Heart right ventricle (tissue), 16 donors: ENCODE data around the gene GNG7. TPM values are rescaled to one million over a fixed set of nuclear protein-coding genes. Genes with fewer than 3 reads are reported as not detected.
"Not testable (repeated sequence)": the region's sequence is repeated elsewhere in the genome, so short reads cannot be mapped to it uniquely, and the experiment has no call there.

Source experiments
- ATAC-seq, 8 donors: fragments of 200-7000 bp; cut with Tn5 transposase; one replicate each; pipeline ENCODE4 v1.9.1; 2020; ENCODE audit warnings: mild to moderate bottlenecking in 8 of 8, moderate library complexity in 8 of 8, moderate number of reproducible peaks in 1 of 8
- DNase-seq, 2 donors: peaks; one replicate each; pipeline ENCODE4 v3.0.0-alpha.2; 2020
- H3K27ac ChIP-seq, 10 donors: fragments of 200-600 bp; sonication (generic) in 2 of 10; one replicate each; pipeline versions ENCODE4 v1.5.0 to v1.8.0; 2020 to 2022; ENCODE audit warnings: mild to moderate bottlenecking in 3 of 10
- H3K27me3 ChIP-seq, 7 donors: fragments of 200-600 bp; one replicate each; pipeline ENCODE4 v1.8.0; 2021 to 2022; ENCODE audit warnings: mild to moderate bottlenecking in 2 of 7
- H3K36me3 ChIP-seq, 9 donors: fragments of 200-600 bp; sonication (generic) in 1 of 9; one replicate each; pipeline versions ENCODE4 v1.5.0 to v1.8.0; 2020 to 2022; ENCODE audit warnings: mild to moderate bottlenecking in 2 of 9
- H3K4me1 ChIP-seq, 9 donors: fragments of 200-600 bp; sonication (generic) in 1 of 9; one replicate each; pipeline versions ENCODE4 v1.5.0 to v1.8.0; 2020 to 2022; ENCODE audit warnings: mild to moderate bottlenecking in 4 of 9
- H3K4me3 ChIP-seq, 10 donors: fragments of 200-600 bp; sonication (generic) in 2 of 10; one replicate each; pipeline versions ENCODE4 v1.5.0 to v1.8.0; 2020 to 2022; ENCODE audit warnings: mild to moderate bottlenecking in 7 of 10, moderate library complexity in 2 of 10
- H3K9me3 ChIP-seq, 11 donors: fragments of 200-600 bp in 10 of 11; sonication (generic) in 2 of 11; one replicate each; pipeline versions ENCODE4 v1.5.0 to v1.8.0; 2013 to 2022; ENCODE audit warnings: mild to moderate bottlenecking in 2 of 11, control low read depth in 1 of 11, moderate library complexity in 1 of 11
- CTCF ChIP-seq, 9 donors: fragments of 200-600 bp; sonication (generic) in 2 of 9; IDR thresholded peaks; one replicate each; pipeline versions ENCODE4 v1.5.0 to v1.8.0; 2021 to 2022; ENCODE audit warnings: antibody characterized with exemption in 9 of 9, mild to moderate bottlenecking in 5 of 9, moderate library complexity in 1 of 9
- WGBS, 2 donors: extraction: QIAGEN DNeasy Blood & Tissue Kit; methylation state at CpG; one replicate each; pipeline ENCODE4 v1.1.7; 2013; ENCODE audit warnings: inconsistent platforms in 1 of 2; 5-methylcytosine and 5-hydroxymethylcytosine counted together
- intact Hi-C, 10 donors: fragments of 100-400 bp; cut with DNase I; formaldehyde crosslinking; loops; one replicate each; pipeline versions ENCODE4 v1.11.1 to v1.14.2; 2022
- polyA plus RNA-seq, 2 donors: library from polyadenylated mRNA; stranded (reverse); fragments of 200-250 nt; gene quantifications; one replicate each; pipeline ENCODE4 v1.2.3, GENCODE V29; 2013
- total RNA-seq, 10 donors: library from RNA; stranded (reverse); fragmentation: NEBNext Ultra II Directional in 3 of 10; extraction: Animal tissue kit (Norgen Biotek cat#: 25700) in 3 of 10; gene quantifications; one replicate each; pipeline versions ENCODE4 v1.2.1 to v1.2.4, GENCODE V29; 2021 to 2023
- donor health status: Arrhythmogenic right ventricular cardiomyopathy.
- donor health status: ischemic (EF 13 %, LVEDD 7.1; RV severe dilation, severe dysfunction).
- donor health status: healthy with polysubstance abuse.
- donor health status: DM: no; HTN: yes; CAD: no.
- donor health status: DM: no; HTN: no; CAD: no.
- donor health status: ischemic (EF 25% LVEDD 6.9; RV normal size, moderate dysfunction).
- donor health status: ischemic (EF 25% LVEDD 5.7; RV mildly dilated, moderate dysfunction).
- donor health status: healthy.
- donor health status: DM: yes; HTN: yes; CAD: no.
- donor health status: Ischemic cardiomyopathy.
- donor health status: ischemic (EF 35%, LVEDD 5.7; RV mildly dilated, moderate dysfunction).
- donor health status: nonischemic (EF 11% LVEDD 7.7; RV severe dilation, severe dysfunction).
- donor health status: DM: yes; HTN: yes; CAD: no.
- donor health status: PGD.
- donor health status: ischemic (EF 29% LVEDD 5.4; RV normal size, mild dysfunction).
- donor health status: nonischemic (EF 23%, LVEDD 6.1; RV moderate dilation, normal function).

Gene GNG7
- total and polyA plus RNA-seq, 12 donors, result 8.4 to 56.9 (median 39.1) TPM

GRCh38 chr19:2607712-2608601, 94.5 kb downstream of the GNG7 start:
- DNase-seq, result no peak
- no peaks in the 10 kb centered on the region for H3K36me3 ChIP-seq
- H3K27me3 ChIP-seq, result no peaks in the 10 kb centered on the region
- H3K4me3 ChIP-seq, result no peak overlapping the region
- peaks cover 0 to 5% (median 0%) of the 10 kb centered on the region in 11 donors for H3K9me3 ChIP-seq
- intact Hi-C loops, result no loop called here
- 67 to 74% methylated on average over 47 of the region's 47 CpGs for WGBS, 2 donors
- no peak for ATAC-seq
- H3K4me1 ChIP-seq, result peaks cover 6 to 39% (median 23%) of the 10 kb centered on the region in 9 donors
- no peak overlapping the region for H3K27ac ChIP-seq
- no peak for TF ChIP-seq CTCF (IDR thresholded peaks at IDR 0.05)

- H3K4me3 ChIP-seq, DNase-seq, intact Hi-C loops, H3K36me3 ChIP-seq, H3K27me3 ChIP-seq, H3K9me3 ChIP-seq: not testable (repeated sequence)
- ATAC-seq, result peak in 2 of 8 donors; percentile 11 to 25
- WGBS, 2 donors, result 49 to 56% methylated on average over 9 of the region's 9 CpGs
- Histone ChIP-seq H3K4me1 (peaks cover 8 to 44% (median 34%) of the 10 kb centered on the region in 9 donors), H3K27ac (peak overlapping the region in 3 of 10 donors; percentile 10 to 39 (median 25))
These were observed 95.7 kb downstream of the GNG7 start for GRCh38 chr19:2606774-2607173.

GRCh38 chr19:2605889-2606288, 96.6 kb downstream of the GNG7 start:
- H3K36me3 ChIP-seq, H3K9me3 ChIP-seq, H3K4me3 ChIP-seq, ATAC-seq, H3K27me3 ChIP-seq, DNase-seq, intact Hi-C loops: not testable (repeated sequence)
- 84 to 85% methylated on average over 9 of the region's 9 CpGs for WGBS, 2 donors
- H3K27ac ChIP-seq, result peak overlapping the region in 1 of 10 donors; percentile 39
- peaks cover 8 to 40% (median 30%) of the 10 kb centered on the region in 9 donors for H3K4me1 ChIP-seq

- TF ChIP-seq CTCF (IDR thresholded peaks at IDR 0.05), result no peak
- Histone ChIP-seq H3K4me3 (no peak overlapping the region), H3K27ac (no peak overlapping the region), H3K4me1 (peaks cover 8 to 34% (median 26%) of the 10 kb centered on the region in 9 donors), H3K36me3 (no peaks in the 10 kb centered on the region), H3K27me3 (no peaks in the 10 kb centered on the region), H3K9me3 (peaks cover 0 to 5% (median 0%) of the 10 kb centered on the region in 11 donors)
- DNase-seq (no peak), ATAC-seq (no peak)
- intact Hi-C loops, result no loop called here
- 88 to 90% methylated on average over 8 of the region's 8 CpGs for WGBS, 2 donors
These were observed 97.7 kb downstream of the GNG7 start for GRCh38 chr19:2604747-2605329.

GRCh38 chr19:2603334-2603733, 99.2 kb downstream of the GNG7 start:
- intact Hi-C loops, result loop anchor here in 1 of 10 donors (2.0 kb wide), 1 partner anchor 63 kb away; no protein-coding TSS in a partner anchor
- Histone ChIP-seq H3K4me1 (peaks cover 8 to 46% (median 30%) of the 10 kb centered on the region in 9 donors), H3K9me3 (peaks cover 0 to 5% (median 0%) of the 10 kb centered on the region in 11 donors), H3K27ac (peak overlapping the region; percentile 64 to 94 (median 88)), H3K36me3 (no peaks in the 10 kb centered on the region), H3K27me3 (no peaks in the 10 kb centered on the region), H3K4me3 (peak overlapping the region in 8 of 10 donors; percentile 0 to 37 (median 26))
- TF ChIP-seq CTCF (IDR thresholded peaks at IDR 0.05), result no peak
- WGBS, 2 donors, result 10 to 17% methylated on average over 17 of the region's 17 CpGs
- peak; percentile 47 to 70 for DNase-seq
- peak; percentile 35 to 60 (median 49) for ATAC-seq
